ENCODE results near the gene CEP112. TPM values are rescaled to one million over a fixed set of nuclear protein-coding genes. Genes with fewer than 3 reads are reported as not detected.

The CEP112 gene
- total and polyA plus RNA-seq, 2 of the 13 experiments (the other 11 are each of a cell fraction or from before 2014, with no cell fraction given) = 1.2 to 3.4 TPM

- Histone ChIP-seq H3K27me3 (ENCODE audit: control insufficient read depth in 1 of 2, insufficient read depth in 2 of 2, low read length in 2 of 2) (no peaks in the 10 kb centered on the region), H3K4me1 (ENCODE audit: insufficient read depth, low read length) (no peaks in the 10 kb centered on the region), H4K20me1 (ENCODE audit: insufficient read depth, low read length) (no peaks in the 10 kb centered on the region), H3K9me3 (ENCODE audit: low read length) (no peaks in the 10 kb centered on the region), H3K27ac (ENCODE audit: extremely low read length, insufficient read depth, low read length) (no peak overlapping the region), H3K79me2 (ENCODE audit: insufficient read depth, low read length) (no peaks in the 10 kb centered on the region), H3K36me3 (replicated peaks in 1 of 2; ENCODE audit: control insufficient read depth in 1 of 2, insufficient read depth in 2 of 2, low read length in 2 of 2) (no peaks in the 10 kb centered on the region), H3K4me2 (ENCODE audit: low read depth, low read length) (no peak overlapping the region), H3K9ac (ENCODE audit: insufficient read depth, low read depth, low read length) (no peak overlapping the region), H2AFZ (ENCODE audit: low read length) (no peak overlapping the region), H3K4me3 (replicated peaks in 1 of 3; ENCODE audit: insufficient read depth in 1 of 3, low read depth in 2 of 3, low read length in 3 of 3) (no peak overlapping the region)
- no peak for FAIRE-seq
- in situ Hi-C loops (cut with HindIII; ENCODE audit: extremely low pct_ligation_motif_present, low pct_unique_long_range_greater_than_20kb) (loop anchor here (25.0 kb wide), 2 partner anchors 634 to 784 kb away; no protein-coding TSS in a partner anchor), intact Hi-C loops (cut with micrococcal nuclease; ENCODE audit: unreplicated experiment) (no loop called here)
- POLR2A ChIA-PET = no interaction called here
- DNase-seq (ENCODE audit: low spot score) = no peak
- ATAC-seq = no peak
- CTCF ChIA-PET (ENCODE audit: low intra/inter-chr PET ratio, low total read pairs) = no interaction called here
- no TSS peak for BruUV-seq (replicated peaks)
- no peak for TF ChIP-seq ZNF275 (CRISPR knock-in tag; IDR thresholded peaks at IDR 0.05; ENCODE audit: borderline replicate concordance)
Measured at GRCh38 chr17:66171172-66171571, 20.8 kb downstream of the CEP112 start.

- no peak overlapping the region for H3K4me3 ChIP-seq (replicated peaks in 1 of 3; ENCODE audit: insufficient read depth in 1 of 3, low read depth in 2 of 3, low read length in 3 of 3)
- H2AFZ ChIP-seq (ENCODE audit: low read length) = no peak overlapping the region
- intact Hi-C loops (cut with micrococcal nuclease; ENCODE audit: unreplicated experiment) = no loop called here
- in situ Hi-C loops (cut with HindIII; ENCODE audit: extremely low pct_ligation_motif_present, low pct_unique_long_range_greater_than_20kb) = loop anchor here (5.0 to 25.0 kb wide), 4 partner anchors 633 to 938 kb away; no protein-coding TSS in a partner anchor
- no peaks in the 10 kb centered on the region for H4K20me1 ChIP-seq (ENCODE audit: insufficient read depth, low read length)
- DNase-seq (ENCODE audit: low spot score) (no peak), ATAC-seq (no peak), FAIRE-seq (no peak)
- no peaks in the 10 kb centered on the region for H3K9me3 ChIP-seq (ENCODE audit: low read length)
- H3K9ac ChIP-seq (ENCODE audit: insufficient read depth, low read depth, low read length) = no peak overlapping the region
- H3K4me1 ChIP-seq (ENCODE audit: insufficient read depth, low read length) = no peaks in the 10 kb centered on the region
- no peaks in the 10 kb centered on the region for H3K27me3 ChIP-seq (ENCODE audit: control insufficient read depth in 1 of 2, insufficient read depth in 2 of 2, low read length in 2 of 2)
- TF ChIP-seq KLF15 (CRISPR knock-in tag; IDR thresholded peaks at IDR 0.05; ENCODE audit: borderline replicate concordance) = no peak
- TF ChIP-seq GPBP1L1 (CRISPR knock-in tag; IDR thresholded peaks at IDR 0.05) = no peak
- TF ChIP-seq ZNF569 (CRISPR knock-in tag; IDR thresholded peaks at IDR 0.05; ENCODE audit: borderline replicate concordance) = no peak
- no peak for TF ChIP-seq ZNF670 (CRISPR knock-in tag; IDR thresholded peaks at IDR 0.05; ENCODE audit: borderline replicate concordance)
- no peak for TF ChIP-seq ZNF720 (CRISPR knock-in tag; IDR thresholded peaks at IDR 0.05)
- TF ChIP-seq ZNF788 (CRISPR knock-in tag; IDR thresholded peaks at IDR 0.05; ENCODE audit: borderline replicate concordance) = no peak
- TF ChIP-seq PRDM15 (CRISPR knock-in tag; IDR thresholded peaks at IDR 0.05) = no peak
- TF ChIP-seq SNRNP70 (IDR thresholded peaks at IDR 0.05; ENCODE audit: low read depth, low read length) = no peak
- TF ChIP-seq ETV5 (CRISPR knock-in tag; IDR thresholded peaks at IDR 0.05; ENCODE audit: borderline replicate concordance) = no peak
- no peak for TF ChIP-seq RARG (CRISPR knock-in tag; IDR thresholded peaks at IDR 0.05; ENCODE audit: low read depth)
- no peak for TF ChIP-seq SUZ12 (IDR thresholded peaks at IDR 0.05; ENCODE audit: low read depth, low read length)
- H3K79me2 ChIP-seq (ENCODE audit: insufficient read depth, low read length) = no peaks in the 10 kb centered on the region
- no TSS peak for BruUV-seq (replicated peaks)
- no peak overlapping the region for H3K4me2 ChIP-seq (ENCODE audit: low read depth, low read length)
- WGBS (ENCODE audit: low lambda C conversion rate) = 91% methylated on average over 3 of the region's 3 CpGs
- ChIA-PET CTCF (ENCODE audit: low intra/inter-chr PET ratio, low total read pairs) (no interaction called here), POLR2A (no interaction called here)
- H3K27ac ChIP-seq (ENCODE audit: extremely low read length, insufficient read depth, low read length) = no peak overlapping the region
- no peaks in the 10 kb centered on the region for H3K36me3 ChIP-seq (replicated peaks in 1 of 2; ENCODE audit: control insufficient read depth in 1 of 2, insufficient read depth in 2 of 2, low read length in 2 of 2)
Measured at GRCh38 chr17:66169839-66170238, 22.1 kb downstream of the CEP112 start.

Data from HepG2 (cell line).